Measurements from ENCODE around the gene ZNF337. TPM values are rescaled to one million over a fixed set of nuclear protein-coding genes. Genes with fewer than 3 reads are reported as not detected.

ZNF337 gene
- total and polyA plus RNA-seq, 2 of the 13 experiments (the other 11 are each of a cell fraction or from before 2014, with no cell fraction given): 17.0 to 19.6 TPM

DNA sequence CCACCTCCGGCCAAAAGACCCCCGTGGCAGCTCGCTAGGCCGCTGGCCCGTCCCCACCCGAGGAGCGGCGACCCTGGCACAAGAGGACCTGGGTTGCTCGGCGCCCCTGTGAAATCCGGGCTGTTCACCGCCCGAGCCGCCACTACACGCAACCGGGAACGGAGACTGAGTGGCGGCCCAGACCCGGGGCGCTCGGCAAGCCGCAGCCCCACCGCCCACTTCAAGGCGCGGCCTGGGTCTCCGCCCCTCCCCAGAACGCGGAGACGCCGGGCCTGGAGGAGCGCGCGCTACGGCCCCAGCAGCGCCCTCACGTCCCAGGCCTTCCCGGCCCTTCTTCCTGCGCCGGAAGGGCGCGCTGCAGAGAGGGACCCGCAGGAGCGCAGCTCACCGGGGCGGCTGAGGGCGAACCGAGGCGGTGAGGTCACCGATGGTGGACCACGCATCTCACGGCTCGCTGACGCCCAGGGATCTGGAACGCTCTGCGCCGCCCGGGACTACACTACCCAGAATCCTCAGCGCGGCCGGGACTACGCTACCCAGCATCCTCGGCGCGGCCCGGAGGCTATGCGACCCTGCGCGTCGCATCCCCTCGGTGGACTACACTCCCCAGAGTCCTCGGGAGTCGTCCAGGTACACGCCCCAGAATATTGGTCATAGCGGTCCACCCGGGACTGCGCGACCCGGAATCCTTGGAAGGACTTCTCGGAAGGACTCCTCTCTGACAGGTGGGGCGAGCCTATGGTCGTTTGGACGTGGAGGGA lies at the start of gene ZNF337 (continued):
- peak; percentile 89 for TF ChIP-seq ZNF768 (CRISPR knock-in tag; IDR thresholded peaks at IDR 0.05)
- TF ChIP-seq ZNF891 (CRISPR knock-in tag; IDR thresholded peaks at IDR 0.05): peak; percentile 97
- no peak; the same call in 1 of the 2 replicates for TF ChIP-seq ZNF569 (CRISPR knock-in tag; IDR thresholded peaks at IDR 0.05; ENCODE audit: borderline replicate concordance)
- TF ChIP-seq MED1 (CRISPR knock-in tag; IDR thresholded peaks at IDR 0.05): peak; percentile 93
- TF ChIP-seq, protein P1, sequence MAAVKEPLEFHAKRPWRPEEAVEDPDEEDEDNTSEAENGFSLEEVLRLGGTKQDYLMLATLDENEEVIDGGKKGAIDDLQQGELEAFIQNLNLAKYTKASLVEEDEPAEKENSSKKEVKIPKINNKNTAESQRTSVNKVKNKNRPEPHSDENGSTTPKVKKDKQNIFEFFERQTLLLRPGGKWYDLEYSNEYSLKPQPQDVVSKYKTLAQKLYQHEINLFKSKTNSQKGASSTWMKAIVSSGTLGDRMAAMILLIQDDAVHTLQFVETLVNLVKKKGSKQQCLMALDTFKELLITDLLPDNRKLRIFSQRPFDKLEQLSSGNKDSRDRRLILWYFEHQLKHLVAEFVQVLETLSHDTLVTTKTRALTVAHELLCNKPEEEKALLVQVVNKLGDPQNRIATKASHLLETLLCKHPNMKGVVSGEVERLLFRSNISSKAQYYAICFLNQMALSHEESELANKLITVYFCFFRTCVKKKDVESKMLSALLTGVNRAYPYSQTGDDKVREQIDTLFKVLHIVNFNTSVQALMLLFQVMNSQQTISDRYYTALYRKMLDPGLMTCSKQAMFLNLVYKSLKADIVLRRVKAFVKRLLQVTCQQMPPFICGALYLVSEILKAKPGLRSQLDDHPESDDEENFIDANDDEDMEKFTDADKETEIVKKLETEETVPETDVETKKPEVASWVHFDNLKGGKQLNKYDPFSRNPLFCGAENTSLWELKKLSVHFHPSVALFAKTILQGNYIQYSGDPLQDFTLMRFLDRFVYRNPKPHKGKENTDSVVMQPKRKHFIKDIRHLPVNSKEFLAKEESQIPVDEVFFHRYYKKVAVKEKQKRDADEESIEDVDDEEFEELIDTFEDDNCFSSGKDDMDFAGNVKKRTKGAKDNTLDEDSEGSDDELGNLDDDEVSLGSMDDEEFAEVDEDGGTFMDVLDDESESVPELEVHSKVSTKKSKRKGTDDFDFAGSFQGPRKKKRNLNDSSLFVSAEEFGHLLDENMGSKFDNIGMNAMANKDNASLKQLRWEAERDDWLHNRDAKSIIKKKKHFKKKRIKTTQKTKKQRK (IDR thresholded peaks at IDR 0.05; ENCODE audit: low read length): no peak
- TF ChIP-seq ZNF333 (CRISPR knock-in tag; IDR thresholded peaks at IDR 0.05; ENCODE audit: borderline replicate concordance): peak; percentile 94
- no peak for TF ChIP-seq ZSCAN30 (CRISPR knock-in tag; IDR thresholded peaks at IDR 0.05)
- peak; percentile 77 for TF ChIP-seq ZSCAN29 (CRISPR knock-in tag; conservative IDR thresholded peaks at IDR 0.05)
- TF ChIP-seq NR2F2 (IDR thresholded peaks at IDR 0.05; ENCODE audit: borderline replicate concordance, low read depth): peak; percentile 58; the same call in 1 of the 2 replicates
- TF ChIP-seq KLF15 (CRISPR knock-in tag; IDR thresholded peaks at IDR 0.05; ENCODE audit: borderline replicate concordance): peak; percentile 88
- TF ChIP-seq AKAP8 (CRISPR knock-in tag; IDR thresholded peaks at IDR 0.05): peak; percentile 89
- peak; percentile 83 for TF ChIP-seq HOXD1 (CRISPR knock-in tag; IDR thresholded peaks at IDR 0.05)
- TF ChIP-seq KDM3A (CRISPR knock-in tag; IDR thresholded peaks at IDR 0.05; ENCODE audit: low read depth): peak; percentile 99
- TF ChIP-seq KDM6A (CRISPR knock-in tag; IDR thresholded peaks at IDR 0.05; ENCODE audit: low read depth): no peak
- no peak for TF ChIP-seq ZNF75D (CRISPR knock-in tag; IDR thresholded peaks at IDR 0.05; ENCODE audit: borderline replicate concordance)
- peak; percentile 84 for TF ChIP-seq FOXO1 (CRISPR knock-in tag; IDR thresholded peaks at IDR 0.05)
- peak; percentile 69; the same call in 1 of the 2 replicates for TF ChIP-seq ZNF660 (CRISPR knock-in tag; IDR thresholded peaks at IDR 0.05; ENCODE audit: borderline replicate concordance, low read depth)
- TF ChIP-seq ZNF652 (CRISPR knock-in tag; IDR thresholded peaks at IDR 0.05; ENCODE audit: borderline replicate concordance, low read depth): peak; percentile 18; the same call in 1 of the 2 replicates
- TF ChIP-seq MAFF (IDR thresholded peaks at IDR 0.05; ENCODE audit: low read depth, low read length): no peak
- peak; percentile 81; the same call in 1 of the 2 replicates for TF ChIP-seq MXD4 (CRISPR knock-in tag; IDR thresholded peaks at IDR 0.05)
- no peak for TF ChIP-seq ISX (CRISPR knock-in tag; conservative IDR thresholded peaks at IDR 0.05)
- peak; percentile 100 for TF ChIP-seq ZNF605 (CRISPR knock-in tag; IDR thresholded peaks at IDR 0.05)
- 0 out of 2 replicates have a peak, but pooled peaks have one; percentile 22 for TF ChIP-seq DNMT3B (CRISPR knock-in tag; conservative IDR thresholded peaks at IDR 0.05)
- peak; percentile 99 for TF ChIP-seq ZFP62 (CRISPR knock-in tag; IDR thresholded peaks at IDR 0.05)
- TF ChIP-seq THYN1 (CRISPR knock-in tag; IDR thresholded peaks at IDR 0.05; ENCODE audit: borderline replicate concordance, low read depth): peak; percentile 94; the same call in 1 of the 2 replicates
- peak; percentile 98; the same call in 1 of the 2 replicates for TF ChIP-seq KAT7 (CRISPR knock-in tag; IDR thresholded peaks at IDR 0.05; ENCODE audit: borderline replicate concordance)
- TF ChIP-seq ZNF260 (CRISPR knock-in tag; IDR thresholded peaks at IDR 0.05; ENCODE audit: borderline replicate concordance, low read depth): no peak
